ENCODE data around the gene CLSTN2. TPM values are rescaled to one million over a fixed set of nuclear protein-coding genes. Genes with fewer than 3 reads are reported as not detected.

The CLSTN2 gene
- total RNA-seq, 1 donor from 2014 or later: 65.0 TPM

DNA sequence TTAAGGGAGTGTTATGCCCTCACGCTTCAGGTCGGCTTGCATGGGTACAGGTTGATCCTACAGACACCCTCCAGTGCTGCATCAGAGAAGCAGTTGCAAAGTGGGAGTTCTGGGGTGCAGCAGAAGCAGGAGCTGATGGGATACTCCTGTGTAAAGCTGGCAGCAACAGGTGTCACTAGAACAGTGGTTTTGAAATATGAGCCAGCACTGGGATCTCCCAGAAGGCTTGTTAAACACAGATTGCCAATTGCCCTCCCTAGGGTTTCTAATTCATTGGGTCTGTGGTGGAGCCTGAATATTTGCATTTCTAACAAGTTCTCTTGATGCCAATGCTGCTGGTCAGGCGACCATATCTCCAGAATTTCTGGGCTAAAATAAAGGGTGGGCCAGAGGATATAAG is 350.4 kb downstream of the CLSTN2 start:
- no peaks in the 10 kb centered on the region for H3K27me3 Mint-ChIP-seq (ENCODE audit: low read depth)
- TF ChIP-seq, protein P1, sequence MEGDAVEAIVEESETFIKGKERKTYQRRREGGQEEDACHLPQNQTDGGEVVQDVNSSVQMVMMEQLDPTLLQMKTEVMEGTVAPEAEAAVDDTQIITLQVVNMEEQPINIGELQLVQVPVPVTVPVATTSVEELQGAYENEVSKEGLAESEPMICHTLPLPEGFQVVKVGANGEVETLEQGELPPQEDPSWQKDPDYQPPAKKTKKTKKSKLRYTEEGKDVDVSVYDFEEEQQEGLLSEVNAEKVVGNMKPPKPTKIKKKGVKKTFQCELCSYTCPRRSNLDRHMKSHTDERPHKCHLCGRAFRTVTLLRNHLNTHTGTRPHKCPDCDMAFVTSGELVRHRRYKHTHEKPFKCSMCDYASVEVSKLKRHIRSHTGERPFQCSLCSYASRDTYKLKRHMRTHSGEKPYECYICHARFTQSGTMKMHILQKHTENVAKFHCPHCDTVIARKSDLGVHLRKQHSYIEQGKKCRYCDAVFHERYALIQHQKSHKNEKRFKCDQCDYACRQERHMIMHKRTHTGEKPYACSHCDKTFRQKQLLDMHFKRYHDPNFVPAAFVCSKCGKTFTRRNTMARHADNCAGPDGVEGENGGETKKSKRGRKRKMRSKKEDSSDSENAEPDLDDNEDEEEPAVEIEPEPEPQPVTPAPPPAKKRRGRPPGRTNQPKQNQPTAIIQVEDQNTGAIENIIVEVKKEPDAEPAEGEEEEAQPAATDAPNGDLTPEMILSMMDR (IDR thresholded peaks at IDR 0.05): no peak
- no peaks in the 10 kb centered on the region for H3K9me3 Mint-ChIP-seq (ENCODE audit: low read depth)
- no peaks in the 10 kb centered on the region for H3K36me3 Mint-ChIP-seq (ENCODE audit: low read depth)
- H3K4me3 Mint-ChIP-seq (ENCODE audit: unreplicated experiment): no peak overlapping the region
- H3K4me1 Mint-ChIP-seq (ENCODE audit: low read depth): peaks cover 15% of the 10 kb centered on the region
- no peak for DNase-seq (ENCODE audit: low spot score)
- no peak overlapping the region for H3K27ac Mint-ChIP-seq (ENCODE audit: unreplicated experiment)

DNA sequence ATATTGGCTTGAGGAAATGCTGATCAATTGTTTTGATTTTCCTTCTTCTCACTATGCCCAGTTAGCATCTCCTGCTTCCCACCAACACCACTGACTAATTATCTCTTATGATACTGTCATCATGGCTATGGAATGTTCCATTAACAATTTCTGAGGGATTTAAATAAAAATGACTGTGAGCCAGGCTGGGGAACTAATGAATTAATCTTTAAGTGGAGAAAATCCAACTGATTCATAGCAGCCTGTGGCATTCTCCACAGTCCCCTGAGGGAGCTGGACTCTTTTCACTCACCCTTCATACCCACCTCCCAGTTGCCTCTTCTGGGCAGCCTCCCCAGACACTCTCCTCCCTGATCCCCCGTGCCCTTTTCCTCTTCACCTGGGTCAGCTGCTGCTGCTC is 353.6 kb downstream of the CLSTN2 start:
- Mint-ChIP-seq H3K27me3 (ENCODE audit: low read depth) (no peaks in the 10 kb centered on the region), H3K4me1 (ENCODE audit: low read depth) (peaks cover 31% of the 10 kb centered on the region), H3K27ac (ENCODE audit: unreplicated experiment) (no peak overlapping the region), H3K9me3 (ENCODE audit: low read depth) (no peaks in the 10 kb centered on the region), H3K4me3 (ENCODE audit: unreplicated experiment) (no peak overlapping the region), H3K36me3 (ENCODE audit: low read depth) (no peaks in the 10 kb centered on the region)
- no peak for DNase-seq (ENCODE audit: low spot score)
- TF ChIP-seq, protein P1 (IDR thresholded peaks at IDR 0.05): no peak

DNA sequence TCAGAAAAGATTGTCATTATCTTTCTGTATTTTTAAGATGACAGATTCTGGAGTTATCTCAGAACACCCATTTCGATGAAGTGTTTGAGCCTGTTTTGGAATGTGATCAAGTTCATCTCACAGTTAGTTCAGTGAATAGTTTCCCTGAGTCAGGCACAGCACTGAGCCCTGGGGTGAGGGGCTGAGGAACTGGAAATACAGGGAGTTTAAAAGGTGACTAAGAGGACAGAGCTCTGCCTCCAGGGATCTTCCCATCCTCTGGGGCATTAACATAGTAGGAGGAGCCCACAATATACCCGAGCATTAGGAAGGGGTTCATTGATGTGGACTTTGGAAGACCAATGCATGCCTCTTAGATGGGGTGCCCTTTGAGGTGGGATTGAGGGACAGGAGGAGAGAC is 355.1 kb downstream of the CLSTN2 start:
- Mint-ChIP-seq H3K27ac (ENCODE audit: unreplicated experiment) (no peak overlapping the region), H3K4me1 (ENCODE audit: low read depth) (peaks cover 31% of the 10 kb centered on the region), H3K27me3 (ENCODE audit: low read depth) (no peaks in the 10 kb centered on the region), H3K4me3 (ENCODE audit: unreplicated experiment) (no peak overlapping the region), H3K36me3 (ENCODE audit: low read depth) (no peaks in the 10 kb centered on the region), H3K9me3 (ENCODE audit: low read depth) (no peaks in the 10 kb centered on the region)
- TF ChIP-seq, protein P1 (IDR thresholded peaks at IDR 0.05): no peak
- no peak for DNase-seq (ENCODE audit: low spot score)

DNA sequence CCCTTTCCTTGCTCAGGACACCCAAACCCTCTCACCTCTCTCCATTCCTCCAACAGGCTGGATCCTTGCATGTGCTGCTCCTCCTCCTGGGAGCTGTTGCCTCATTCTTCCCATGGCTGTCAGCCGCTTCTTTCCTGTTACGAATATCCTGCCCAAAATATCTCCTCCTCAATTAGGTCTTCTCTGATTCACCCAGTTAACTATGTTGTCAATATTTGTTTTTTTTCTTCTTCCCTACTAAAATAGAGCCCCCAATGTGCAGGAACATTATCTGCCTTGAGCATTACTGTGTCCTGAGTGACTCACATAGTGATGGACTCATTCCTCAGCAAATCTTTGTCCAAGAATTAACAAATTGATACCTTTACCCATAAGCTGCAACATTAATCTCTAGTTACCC is 357.2 kb downstream of the CLSTN2 start:
- H3K9me3 Mint-ChIP-seq (ENCODE audit: low read depth): no peaks in the 10 kb centered on the region
- H3K4me3 Mint-ChIP-seq (ENCODE audit: unreplicated experiment): no peak overlapping the region
- H3K27ac Mint-ChIP-seq (ENCODE audit: unreplicated experiment): peak overlapping the region; percentile 14
- no peak for DNase-seq (ENCODE audit: low spot score)
- H3K36me3 Mint-ChIP-seq (ENCODE audit: low read depth): no peaks in the 10 kb centered on the region
- peaks cover 30% of the 10 kb centered on the region for H3K4me1 Mint-ChIP-seq (ENCODE audit: low read depth)
- no peaks in the 10 kb centered on the region for H3K27me3 Mint-ChIP-seq (ENCODE audit: low read depth)
- TF ChIP-seq, protein P1 (IDR thresholded peaks at IDR 0.05): no peak

DNA sequence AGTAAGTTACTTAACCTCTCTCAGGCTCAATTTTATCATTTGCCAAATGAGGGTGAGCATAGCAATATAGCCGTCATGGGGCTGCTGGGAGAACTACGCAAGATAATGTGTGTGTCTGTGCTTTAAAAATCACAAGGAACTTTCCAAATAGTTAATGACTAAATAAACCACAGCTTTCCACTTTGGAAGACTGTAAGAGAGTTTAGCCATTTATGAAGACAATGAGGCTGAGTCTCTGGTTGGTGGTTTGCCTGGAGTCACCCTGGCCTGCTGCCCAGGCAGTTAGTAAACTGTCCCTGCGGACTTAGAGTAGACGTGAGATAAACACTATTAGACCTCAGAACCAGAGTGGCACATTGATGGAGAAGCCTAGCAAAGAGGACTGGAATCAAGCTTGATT is 357.7 kb downstream of the CLSTN2 start:
- no peak overlapping the region for H3K4me3 Mint-ChIP-seq (ENCODE audit: unreplicated experiment)
- no peaks in the 10 kb centered on the region for H3K9me3 Mint-ChIP-seq (ENCODE audit: low read depth)
- H3K27me3 Mint-ChIP-seq (ENCODE audit: low read depth): no peaks in the 10 kb centered on the region
- H3K27ac Mint-ChIP-seq (ENCODE audit: unreplicated experiment): peak overlapping the region; percentile 14
- TF ChIP-seq, protein P1 (IDR thresholded peaks at IDR 0.05): no peak
- no peaks in the 10 kb centered on the region for H3K36me3 Mint-ChIP-seq (ENCODE audit: low read depth)
- no peak for DNase-seq (ENCODE audit: low spot score)
- peaks cover 29% of the 10 kb centered on the region for H3K4me1 Mint-ChIP-seq (ENCODE audit: low read depth)
